NCI-H2029 (cell line): ENCODE measurements around the gene CDC14B.
"Not testable (repeated sequence)": the region's sequence is repeated elsewhere in the genome, so short reads cannot be mapped to it uniquely, and the experiment has no call there.

Experiments used
- DNase-seq: peaks from one replicate; lab custom pipeline; 2025; lab: John Stamatoyannopoulos, UW

The CDC14B gene

GRCh38 chr9:96621618-96622017 lies 2.0 kb upstream of the CDC14B start:
- DNase-seq: no peak

GRCh38 chr9:96620832-96621269 lies 1.2 kb upstream of the CDC14B start:
- no peak for DNase-seq

GRCh38 chr9:96620181-96620514 lies 505 bp upstream of the CDC14B start:
- DNase-seq: no peak

GRCh38 chr9:96619124-96619465 lies 548 bp downstream of the CDC14B start:
- DNase-seq: no peak

- no peak for DNase-seq
Observed at GRCh38 chr9:96618209-96619123, 1.2 kb downstream of the CDC14B start.

GRCh38 chr9:96617439-96618185 lies 2.0 kb downstream of the CDC14B start:
- no peak for DNase-seq

GRCh38 chr9:96616817-96617438 lies 2.7 kb downstream of the CDC14B start:
- no peak for DNase-seq

- no peak for DNase-seq
Observed at GRCh38 chr9:96615411-96615810, 4.2 kb downstream of the CDC14B start.

- DNase-seq: not testable (repeated sequence)
Observed at GRCh38 chr9:96614664-96615063, 5.0 kb downstream of the CDC14B start.

- no peak for DNase-seq
Observed at GRCh38 chr9:96612966-96613589, 6.6 kb downstream of the CDC14B start.

- DNase-seq: peak; percentile 51
Observed at GRCh38 chr9:96612105-96612965, 7.3 kb downstream of the CDC14B start.

- no peak for DNase-seq
Observed at GRCh38 chr9:96611302-96611701, 8.3 kb downstream of the CDC14B start.

GRCh38 chr9:96609732-96610131 lies 9.9 kb downstream of the CDC14B start:
- no peak for DNase-seq

GRCh38 chr9:96607971-96608370 lies 11.7 kb downstream of the CDC14B start:
- DNase-seq: no peak

- no peak for DNase-seq
Observed at GRCh38 chr9:96605328-96605727, 14.3 kb downstream of the CDC14B start.

- DNase-seq: no peak
Observed at GRCh38 chr9:96604004-96604319, 15.7 kb downstream of the CDC14B start.

- DNase-seq: peak; percentile 25
Observed at GRCh38 chr9:96603305-96604003, 16.2 kb downstream of the CDC14B start.

- no peak for DNase-seq
Observed at GRCh38 chr9:96599298-96599697, 20.3 kb downstream of the CDC14B start.

- no peak for DNase-seq
Observed at GRCh38 chr9:96596601-96597111, 23.0 kb downstream of the CDC14B start.
